Activated CD8-positive, alpha-beta T cell treated with anti-CD3 and anti-CD28 coated beads for 36 hours (primary cell): ENCODE results near the gene FCMR. TPM values are rescaled to one million over a fixed set of nuclear protein-coding genes. Genes with fewer than 3 reads are reported as not detected.

Experiments
- ATAC-seq: fragments of 200-7000 bp; cut with Tn5 transposase; one replicate; pipeline ENCODE4 v1.10.0; 2021; ENCODE audit warnings: mild to moderate bottlenecking, moderate library complexity
- CTCF ChIA-PET: fragments of 350-600 bp; sonication (Branson Sonifier 250); formaldehyde crosslinking; loops from one replicate; lab custom pipeline; 2021; ENCODE audit warnings: antibody characterized with exemption; lab: Charles Lee
- POLR2A ChIA-PET: fragments of 350-600 bp; sonication (Branson Sonifier 250); formaldehyde crosslinking; loops from one replicate; lab custom pipeline; 2021; ENCODE audit warnings: antibody characterized with exemption; lab: Charles Lee
- DNase-seq: peaks from one replicate; pipeline ENCODE4 v3.0.0-alpha.2; 2020
- H3K27ac Mint-ChIP-seq: one replicate; pipeline ENCODE4 v1.8.0; 2021; ENCODE audit warnings: mild to moderate bottlenecking, mixed read lengths
- H3K27me3 Mint-ChIP-seq: one replicate; pipeline ENCODE4 v1.8.0; 2021; ENCODE audit warnings: mixed read lengths
- H3K36me3 Mint-ChIP-seq: one replicate; pipeline ENCODE4 v1.8.0; 2021; ENCODE audit warnings: low read depth, mixed read lengths
- H3K4me1 Mint-ChIP-seq: one replicate; pipeline ENCODE4 v1.8.0; 2021; ENCODE audit warnings: low read depth, mixed read lengths
- H3K4me3 Mint-ChIP-seq: one replicate; pipeline ENCODE4 v1.8.0; 2021; ENCODE audit warnings: mild to moderate bottlenecking, moderate library complexity, mixed read lengths
- H3K9me3 Mint-ChIP-seq: one replicate; pipeline ENCODE4 v1.8.0; 2021; ENCODE audit warnings: mixed read lengths
- intact Hi-C: fragments of 100-400 bp; cut with micrococcal nuclease; formaldehyde crosslinking; loops from one replicate; pipeline ENCODE4 v1.10.0; 2022
- total RNA-seq, 2 experiments: library from RNA; stranded (reverse); gene quantifications; one replicate each; pipeline ENCODE4 v1.2.3, GENCODE V29; 2021
- TF ChIP-seq, protein P1 (sequence below): fragments of 200-600 bp; IDR thresholded peaks from one replicate; pipeline ENCODE4 v1.8.0; 2022; ENCODE audit warnings: antibody characterized with exemption, mild to moderate bottlenecking

The FCMR gene
- total RNA-seq, 2 experiments from 2014 or later: 49.4 to 51.7 TPM

DNA sequence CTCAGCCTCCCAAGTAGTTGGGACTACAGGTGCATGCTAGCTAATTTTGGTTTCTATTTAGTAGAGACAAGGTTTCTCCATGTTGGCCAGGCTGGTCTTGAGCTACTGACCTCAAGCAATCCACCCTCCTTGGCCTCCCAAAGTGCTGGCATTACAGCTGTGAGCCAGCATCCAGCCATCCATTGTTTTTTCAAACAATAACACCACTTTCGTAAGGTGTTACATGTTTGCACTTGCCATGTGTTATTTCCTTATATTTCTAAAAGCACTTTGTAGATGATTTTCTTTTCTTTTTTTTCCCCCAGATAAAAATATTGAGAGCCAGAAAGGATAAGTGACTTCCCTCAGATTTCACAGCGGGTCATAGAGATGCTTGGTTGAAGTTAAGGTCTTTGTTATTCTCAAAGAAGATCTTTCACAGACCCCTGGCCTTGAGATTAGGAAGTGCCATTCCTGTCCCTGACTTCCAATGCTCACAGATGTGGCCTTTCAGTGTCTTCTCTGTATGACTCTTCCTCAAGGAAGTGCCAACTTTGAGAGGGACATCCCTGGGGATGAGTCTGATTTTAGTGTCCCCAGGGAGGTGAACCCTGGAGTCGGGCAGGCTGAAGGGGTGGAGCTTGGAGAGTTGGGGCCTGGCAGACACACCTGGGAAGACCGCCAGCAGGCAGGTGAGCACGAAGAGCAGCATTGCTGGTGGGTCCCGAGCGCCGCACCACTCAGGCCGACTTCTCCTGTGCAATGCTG is 18.3 kb upstream of the FCMR start:
- H3K9me3 Mint-ChIP-seq: no peaks in the 10 kb centered on the region
- peaks cover 2% of the 10 kb centered on the region for H3K27me3 Mint-ChIP-seq
- no peak for ATAC-seq
- H3K36me3 Mint-ChIP-seq: no peaks in the 10 kb centered on the region
- H3K27ac Mint-ChIP-seq: no peak overlapping the region
- H3K4me3 Mint-ChIP-seq: no peak overlapping the region
- DNase-seq: no peak
- H3K4me1 Mint-ChIP-seq: no peaks in the 10 kb centered on the region
- POLR2A ChIA-PET: no interaction called here
- TF ChIP-seq, protein P1, sequence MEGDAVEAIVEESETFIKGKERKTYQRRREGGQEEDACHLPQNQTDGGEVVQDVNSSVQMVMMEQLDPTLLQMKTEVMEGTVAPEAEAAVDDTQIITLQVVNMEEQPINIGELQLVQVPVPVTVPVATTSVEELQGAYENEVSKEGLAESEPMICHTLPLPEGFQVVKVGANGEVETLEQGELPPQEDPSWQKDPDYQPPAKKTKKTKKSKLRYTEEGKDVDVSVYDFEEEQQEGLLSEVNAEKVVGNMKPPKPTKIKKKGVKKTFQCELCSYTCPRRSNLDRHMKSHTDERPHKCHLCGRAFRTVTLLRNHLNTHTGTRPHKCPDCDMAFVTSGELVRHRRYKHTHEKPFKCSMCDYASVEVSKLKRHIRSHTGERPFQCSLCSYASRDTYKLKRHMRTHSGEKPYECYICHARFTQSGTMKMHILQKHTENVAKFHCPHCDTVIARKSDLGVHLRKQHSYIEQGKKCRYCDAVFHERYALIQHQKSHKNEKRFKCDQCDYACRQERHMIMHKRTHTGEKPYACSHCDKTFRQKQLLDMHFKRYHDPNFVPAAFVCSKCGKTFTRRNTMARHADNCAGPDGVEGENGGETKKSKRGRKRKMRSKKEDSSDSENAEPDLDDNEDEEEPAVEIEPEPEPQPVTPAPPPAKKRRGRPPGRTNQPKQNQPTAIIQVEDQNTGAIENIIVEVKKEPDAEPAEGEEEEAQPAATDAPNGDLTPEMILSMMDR: no peak
- intact Hi-C loops: no loop called here
- CTCF ChIA-PET: interaction anchor here (1.2 to 11.7 kb wide), 4 partner anchors 8 to 42 kb away, joined by 3 to 182 read pairs (median 19); no protein-coding TSS in a partner anchor

DNA sequence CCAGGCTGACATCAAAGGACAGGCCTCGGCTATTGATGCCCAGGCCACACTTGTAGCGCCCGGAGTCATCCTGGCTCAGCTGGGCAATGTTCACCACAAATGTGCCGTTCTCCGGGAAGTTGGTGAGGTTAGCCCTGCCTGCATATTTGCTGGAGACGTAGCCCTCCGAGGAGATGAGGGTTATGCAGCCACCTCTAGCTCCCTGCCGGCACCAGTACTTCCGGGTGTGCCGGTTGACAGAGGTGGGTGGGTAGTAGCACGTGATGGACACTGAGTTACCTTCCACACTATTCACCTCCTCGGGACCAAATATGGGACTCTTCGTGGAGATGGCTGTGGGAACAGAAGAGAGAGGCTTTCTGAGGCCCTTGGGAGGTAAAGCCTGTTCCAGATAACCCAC is 17.4 kb upstream of the FCMR start:
- no peak for ATAC-seq
- POLR2A ChIA-PET: no interaction called here

DNA sequence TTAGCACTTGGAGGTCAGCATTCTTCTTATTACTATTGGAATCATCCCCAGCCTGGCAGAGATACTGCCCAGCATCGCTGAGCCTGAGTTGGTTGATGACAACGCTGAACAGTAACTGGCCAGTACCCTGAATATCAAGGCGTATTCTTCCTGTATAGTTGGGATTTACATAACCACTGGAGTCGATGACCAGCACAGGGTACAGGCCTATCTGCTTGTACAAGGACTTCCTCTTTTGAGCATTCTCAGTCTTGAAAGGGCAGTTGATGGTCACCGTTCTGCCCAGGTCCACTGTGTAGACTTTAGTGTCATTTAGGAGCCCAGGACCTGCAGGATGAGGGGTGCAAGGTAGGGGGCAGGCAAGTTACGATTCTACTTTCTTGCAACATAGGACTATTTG is 15.7 kb upstream of the FCMR start:
- H3K9me3 Mint-ChIP-seq: no peaks in the 10 kb centered on the region

More for the DNA sequence above, 17.4 kb upstream of the FCMR start:
- Mint-ChIP-seq H3K27me3 (no peaks in the 10 kb centered on the region), H3K27ac (no peak overlapping the region), H3K4me1 (no peaks in the 10 kb centered on the region), H3K4me3 (no peak overlapping the region), H3K36me3 (no peaks in the 10 kb centered on the region), H3K9me3 (no peaks in the 10 kb centered on the region)
- intact Hi-C loops: no loop called here
- TF ChIP-seq, protein P1: no peak
- CTCF ChIA-PET: interaction anchor here (1.4 to 11.7 kb wide), 2 partner anchors 8 to 43 kb away, joined by 3 to 182 read pairs; no protein-coding TSS in a partner anchor
- no peak for DNase-seq

DNA sequence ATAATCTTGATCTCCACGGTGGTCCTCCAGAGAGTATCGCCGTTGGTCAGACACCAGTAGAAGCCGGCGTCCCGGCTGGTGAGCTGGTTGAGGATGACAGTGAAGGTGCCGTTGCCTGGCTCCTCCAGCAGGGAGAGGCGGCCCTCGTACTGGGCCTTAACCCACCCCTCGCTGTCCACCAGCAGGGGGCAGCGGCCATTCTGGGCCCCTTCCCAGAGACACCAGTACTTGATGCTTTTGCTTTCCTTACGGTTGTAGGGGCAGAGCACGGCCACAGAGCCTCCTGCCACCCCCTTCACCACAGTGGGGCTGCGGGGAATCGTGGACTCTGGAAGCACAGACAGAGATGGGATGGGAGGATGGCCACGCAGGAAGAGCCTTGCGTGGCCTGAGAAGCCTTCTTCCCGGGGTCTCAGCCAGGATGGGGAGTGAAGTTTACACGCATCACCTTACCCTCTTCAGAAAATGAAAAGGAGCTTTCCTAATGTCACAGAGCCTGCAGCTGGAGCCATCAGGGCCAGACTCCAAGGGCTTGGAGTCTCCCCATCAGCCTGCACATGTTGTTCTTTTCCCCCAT is 13.8 kb upstream of the FCMR start:
- ATAC-seq: peak; percentile 58
- Mint-ChIP-seq H3K4me3 (no peak overlapping the region), H3K27me3 (no peaks in the 10 kb centered on the region), H3K9me3 (no peaks in the 10 kb centered on the region), H3K36me3 (no peaks in the 10 kb centered on the region), H3K4me1 (peaks cover 24% of the 10 kb centered on the region), H3K27ac (no peak overlapping the region)
- CTCF ChIA-PET: interaction anchor here (0.5 to 13.5 kb wide), 41 partner anchors 9 to 564 kb away, joined by 3 to 289 read pairs (median 3); partner anchors contain the start of genes FCAMR, FCMR, IL19 and PIGR
- intact Hi-C loops: no loop called here
- peak; percentile 71 for DNase-seq
- TF ChIP-seq, protein P1: peak; percentile 75
- POLR2A ChIA-PET: interaction anchor here (0.8 to 1.3 kb wide), 3 partner anchors 8 to 71 kb away, joined by 3 to 4 read pairs (median 3); partner anchors contain the start of gene IL20

More for the DNA sequence above, 15.7 kb upstream of the FCMR start:
- Mint-ChIP-seq H3K36me3 (no peaks in the 10 kb centered on the region), H3K4me1 (peaks cover 7% of the 10 kb centered on the region), H3K27me3 (no peaks in the 10 kb centered on the region), H3K27ac (no peak overlapping the region), H3K4me3 (no peak overlapping the region)
- intact Hi-C loops: no loop called here
- TF ChIP-seq, protein P1: no peak
- CTCF ChIA-PET: interaction anchor here (2.8 to 13.5 kb wide), 3 partner anchors 20 to 45 kb away, joined by 13 to 289 read pairs (median 182); partner anchors contain the start of genes FCAMR and FCMR
- POLR2A ChIA-PET: no interaction called here
- ATAC-seq: no peak
- DNase-seq: no peak
